Left renal pelvis (tissue), 4 donors: ENCODE measurements around the gene LIX1L. TPM values are rescaled to one million over a fixed set of nuclear protein-coding genes. Genes with fewer than 3 reads are reported as not detected.

Source experiments
- DNase-seq, 4 donors: peaks; one replicate each; pipeline ENCODE4 v3.0.0-alpha.2; 2013; ENCODE audit warnings: low read depth in 4 of 4, low spot score in 3 of 4
- polyA plus RNA-seq, 4 donors: library from polyadenylated mRNA; unstranded; fragments of 120-200 nt; gene quantifications; one replicate each; pipeline ENCODE4 v1.2.1, GENCODE V29; 2013; ENCODE audit not compliant: insufficient read length in 4 of 4

The LIX1L gene
- polyA plus RNA-seq, 4 donors, result 21.6 to 58.4 (median 30.7) TPM

GRCh38 chr1:145985502-145986439, 28.0 kb upstream of the LIX1L start:
- DNase-seq, result no peak

GRCh38 chr1:145985129-145985501, 27.3 kb upstream of the LIX1L start:
- no peak for DNase-seq

- DNase-seq, result no peak
Observed at GRCh38 chr1:145983960-145984830, 26.4 kb upstream of the LIX1L start.

GRCh38 chr1:145983206-145983675, 25.4 kb upstream of the LIX1L start:
- DNase-seq, result no peak

- no peak for DNase-seq
Observed at GRCh38 chr1:145982010-145982723, 24.4 kb upstream of the LIX1L start.

GRCh38 chr1:145980457-145980994, 22.7 kb upstream of the LIX1L start:
- DNase-seq, result no peak

- no peak for DNase-seq
Observed at GRCh38 chr1:145979746-145980456, 22.1 kb upstream of the LIX1L start.

- DNase-seq, result peak; percentile 93 to 99 (median 96)
Observed at GRCh38 chr1:145978854-145979745, 21.3 kb upstream of the LIX1L start.

GRCh38 chr1:145978471-145978853, 20.6 kb upstream of the LIX1L start:
- no peak for DNase-seq

GRCh38 chr1:145977486-145978470, 20.0 kb upstream of the LIX1L start:
- DNase-seq, result no peak

GRCh38 chr1:145977016-145977415, 19.2 kb upstream of the LIX1L start:
- no peak for DNase-seq

- no peak for DNase-seq
Observed at GRCh38 chr1:145975216-145975615, 17.4 kb upstream of the LIX1L start.

GRCh38 chr1:145974721-145975120, 16.9 kb upstream of the LIX1L start:
- no peak for DNase-seq

- DNase-seq, result no peak
Observed at GRCh38 chr1:145972580-145972979, 14.8 kb upstream of the LIX1L start.

GRCh38 chr1:145967288-145967687, 9.5 kb upstream of the LIX1L start:
- no peak for DNase-seq

- no peak for DNase-seq
Observed at GRCh38 chr1:145965119-145965744, 7.4 kb upstream of the LIX1L start.
